Measurements from ENCODE around the gene PEX7.
A peak's percentile ranks its signal among the peaks of the same experiment; 100 is the strongest.
"Not testable (repeated sequence)": the region's sequence is repeated elsewhere in the genome, so short reads cannot be mapped to it uniquely, and the experiment has no call there.

The PEX7 gene

GRCh38 chr6:136914947-136915346 lies 92.6 kb downstream of the PEX7 start:
- DNase-seq: no peak

- DNase-seq: no peak
Measured at GRCh38 chr6:136918706-136919105, 96.3 kb downstream of the PEX7 start.

- DNase-seq: no peak
Measured at GRCh38 chr6:136920216-136920615, 97.8 kb downstream of the PEX7 start.

GRCh38 chr6:136920671-136921380 lies 98.4 kb downstream of the PEX7 start:
- DNase-seq: no peak

- DNase-seq: no peak
Measured at GRCh38 chr6:136921381-136921935, 99.1 kb downstream of the PEX7 start.

GRCh38 chr6:136921936-136922684 lies 99.7 kb downstream of the PEX7 start, which contains the start of gene SLC35D3:
SLC35D3 (plus strand) TSS chr6:136922301; CDS start chr6:136922429, 128 bp downstream.
- no peak for DNase-seq

GRCh38 chr6:136922685-136923006 lies 100.3 kb downstream of the PEX7 start:
- DNase-seq: no peak

GRCh38 chr6:136923116-136923953 lies 100.9 kb downstream of the PEX7 start:
- no peak for DNase-seq

GRCh38 chr6:136923954-136924673 lies 101.7 kb downstream of the PEX7 start:
- DNase-seq: no peak

- no peak for DNase-seq
Measured at GRCh38 chr6:136926383-136926782, 104.0 kb downstream of the PEX7 start.

GRCh38 chr6:136927292-136927691 lies 104.9 kb downstream of the PEX7 start:
- no peak for DNase-seq

- no peak for DNase-seq
Measured at GRCh38 chr6:136930528-136930927, 108.1 kb downstream of the PEX7 start.

GRCh38 chr6:136932599-136932998 lies 110.2 kb downstream of the PEX7 start:
- DNase-seq: no peak

GRCh38 chr6:136945072-136945471 lies 122.7 kb downstream of the PEX7 start:
- DNase-seq: no peak

- no peak for DNase-seq
Measured at GRCh38 chr6:136945711-136946121, 123.3 kb downstream of the PEX7 start.

- no peak for DNase-seq
Measured at GRCh38 chr6:136947037-136947436, 124.6 kb downstream of the PEX7 start.

- DNase-seq: not testable (repeated sequence)
Measured at GRCh38 chr6:136949957-136950356, 127.6 kb downstream of the PEX7 start.

- DNase-seq: no peak
Measured at GRCh38 chr6:136950436-136951126, 128.2 kb downstream of the PEX7 start.

- DNase-seq: peak; percentile 25
Measured at GRCh38 chr6:136952714-136953260, 130.4 kb downstream of the PEX7 start.

- no peak for DNase-seq
Measured at GRCh38 chr6:136955123-136955522, 132.7 kb downstream of the PEX7 start.

All from SHP77 treated with DMSO at 0.1 percent for 48 hours (cell line).